GM12892 (cell line): ENCODE results near the gene GPAT3.

Experiments
- POLR2A ChIP-seq: IDR thresholded peaks from 2 replicates; pipeline ENCODE4 v1.6.1; 2011; ENCODE audit warnings: low read depth, low read length, control low read depth
- POLR2AphosphoS5 ChIP-seq: IDR thresholded peaks from 2 replicates; pipeline ENCODE4 v1.6.1; 2011; ENCODE audit warnings: low read depth, low read length, control low read depth
- TAF1 ChIP-seq: IDR thresholded peaks from 2 replicates; pipeline ENCODE4 v1.6.1; 2011; ENCODE audit warnings: low read depth, mild to moderate bottlenecking, control low read depth, low read length, borderline replicate concordance

DNA sequence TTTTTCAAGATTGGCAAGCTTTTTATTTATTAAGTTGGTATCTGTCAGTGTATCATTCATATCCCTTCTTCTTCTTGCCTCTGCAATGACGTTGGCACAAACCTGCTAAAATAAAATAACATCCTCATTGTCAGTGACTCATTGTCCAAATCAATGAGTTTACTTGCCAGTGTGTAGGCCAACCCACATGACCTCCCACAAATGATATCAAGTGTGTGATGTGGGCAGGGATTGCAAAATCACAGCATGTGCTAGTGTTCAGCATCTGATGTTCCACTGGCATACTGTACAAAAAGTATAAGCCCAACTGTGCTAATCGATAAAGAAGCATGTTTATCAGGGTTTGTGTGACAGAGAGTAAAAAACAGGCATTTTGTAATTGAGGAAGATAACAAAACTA lies 25.5 kb downstream of the GPAT3 start:
- TF ChIP-seq TAF1, result no peak
- no peak for TF ChIP-seq POLR2A
- TF ChIP-seq POLR2AphosphoS5, result no peak
